Heart left ventricle (tissue), 13 donors: ENCODE results near the gene GPR161.

Experiments used
- CTCF ChIP-seq, 12 donors: fragments of 200-600 bp; sonication (generic) in 4 of 12; IDR thresholded peaks; one replicate each; pipeline versions ENCODE4 v1.5.0 to v1.8.0; 2018 to 2022; ENCODE audit warnings: antibody characterized with exemption in 12 of 12, mild to moderate bottlenecking in 5 of 12
- POLR2A ChIP-seq, 2 donors: fragments of 450-650 bp; IDR thresholded peaks; one replicate each; pipeline ENCODE4 v1.6.1; 2017; ENCODE audit warnings: antibody characterized with exemption in 2 of 2, mild to moderate bottlenecking in 2 of 2, moderate library complexity in 2 of 2
- donor health status: ischemic (EF 13 %, LVEDD 7.1; RV severe dilation, severe dysfunction).
- donor health status: DM: no; HTN: yes; CAD: no.
- donor health status: DM: no; HTN: no; CAD: no.
- donor health status: ischemic (EF 25% LVEDD 6.9; RV normal size, moderate dysfunction).
- donor health status: ischemic (EF 25% LVEDD 5.7; RV mildly dilated, moderate dysfunction).
- donor health status: ischemic (EF 35%, LVEDD 5.7; RV mildly dilated, moderate dysfunction).
- donor health status: nonischemic (EF 11% LVEDD 7.7; RV severe dilation, severe dysfunction).
- donor health status: DM: yes; HTN: yes; CAD: no.
- donor health status: PGD.
- donor health status: ischemic (EF 29% LVEDD 5.4; RV normal size, mild dysfunction).
- donor health status: nonischemic (EF 23%, LVEDD 6.1; RV moderate dilation, normal function).

GRCh38 chr1:168090395-168090794 lies 46.3 kb downstream of the GPR161 start:
- TF ChIP-seq CTCF (IDR thresholded peaks at IDR 0.05) (no peak), POLR2A (IDR thresholded peaks at IDR 0.05) (no peak)
